Transverse colon (tissue), 3 donors: ENCODE results near the gene DLGAP3.
"Not testable (repeated sequence)": the region's sequence is repeated elsewhere in the genome, so short reads cannot be mapped to it uniquely, and the experiment has no call there.

Source experiments
- POLR2A ChIP-seq: fragments of 450-650 bp; IDR thresholded peaks from one replicate; pipeline ENCODE4 v1.6.1; 2016; ENCODE audit warnings: antibody characterized with exemption, mild to moderate bottlenecking, moderate library complexity
- TF ChIP-seq, protein P1 (sequence below), 5 experiments: fragments of 200-600 bp in 3 of 5; fragments of 450-650 bp in 2 of 5; sonication (generic) in 3 of 5; IDR thresholded peaks; 1 replicate in 2 of 5; 2 replicates in 3 of 5; pipeline ENCODE4 v1.5.1; 2016 to 2017; ENCODE audit warnings: antibody characterized with exemption in 5 of 5, inconsistent platforms in 3 of 5, mild to moderate bottlenecking in 2 of 5, moderate library complexity in 1 of 5

DNA sequence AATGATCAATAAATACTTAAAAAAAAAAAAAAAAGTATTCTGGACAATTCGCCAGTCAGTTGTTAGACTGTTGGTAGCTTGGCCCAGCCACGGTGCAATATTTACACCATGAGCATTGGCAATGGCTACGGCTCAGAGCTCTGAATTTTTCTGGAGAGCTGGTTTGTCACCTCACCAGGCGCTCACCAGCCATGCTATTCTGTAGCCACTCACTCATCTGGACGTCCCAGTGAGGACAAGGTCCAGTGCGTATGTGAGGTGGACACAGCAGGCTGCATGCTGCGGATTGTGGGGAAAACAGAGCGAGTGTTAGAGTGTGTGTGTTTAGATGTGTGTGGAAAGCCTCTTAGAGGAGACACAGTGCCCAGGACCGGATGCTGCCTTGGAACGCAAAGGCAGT is 19.3 kb upstream of the DLGAP3 start:
- TF ChIP-seq, protein P1, sequence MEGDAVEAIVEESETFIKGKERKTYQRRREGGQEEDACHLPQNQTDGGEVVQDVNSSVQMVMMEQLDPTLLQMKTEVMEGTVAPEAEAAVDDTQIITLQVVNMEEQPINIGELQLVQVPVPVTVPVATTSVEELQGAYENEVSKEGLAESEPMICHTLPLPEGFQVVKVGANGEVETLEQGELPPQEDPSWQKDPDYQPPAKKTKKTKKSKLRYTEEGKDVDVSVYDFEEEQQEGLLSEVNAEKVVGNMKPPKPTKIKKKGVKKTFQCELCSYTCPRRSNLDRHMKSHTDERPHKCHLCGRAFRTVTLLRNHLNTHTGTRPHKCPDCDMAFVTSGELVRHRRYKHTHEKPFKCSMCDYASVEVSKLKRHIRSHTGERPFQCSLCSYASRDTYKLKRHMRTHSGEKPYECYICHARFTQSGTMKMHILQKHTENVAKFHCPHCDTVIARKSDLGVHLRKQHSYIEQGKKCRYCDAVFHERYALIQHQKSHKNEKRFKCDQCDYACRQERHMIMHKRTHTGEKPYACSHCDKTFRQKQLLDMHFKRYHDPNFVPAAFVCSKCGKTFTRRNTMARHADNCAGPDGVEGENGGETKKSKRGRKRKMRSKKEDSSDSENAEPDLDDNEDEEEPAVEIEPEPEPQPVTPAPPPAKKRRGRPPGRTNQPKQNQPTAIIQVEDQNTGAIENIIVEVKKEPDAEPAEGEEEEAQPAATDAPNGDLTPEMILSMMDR (IDR thresholded peaks at IDR 0.05): not testable (repeated sequence)
- not testable (repeated sequence) for TF ChIP-seq POLR2A
